HG03045 (cell line): Measurements from ENCODE around the gene RALGDS.
"Not testable (repeated sequence)": the region's sequence is repeated elsewhere in the genome, so short reads cannot be mapped to it uniquely, and the experiment has no call there.

Experiments
- ATAC-seq: cut with Tn5 transposase; IDR thresholded peaks from one replicate; pipeline ENCODE4 v1.9.1; 2021; ENCODE audit warnings: mild to moderate bottlenecking, moderate library complexity; ENCODE audit not compliant: unreplicated experiment

The RALGDS gene

GRCh38 chr9:133094351-133094750 lies 26.7 kb downstream of the RALGDS start:
- ATAC-seq: not testable (repeated sequence)

GRCh38 chr9:133090752-133091385 lies 30.2 kb downstream of the RALGDS start:
- no peak for ATAC-seq

GRCh38 chr9:133090187-133090586 lies 30.9 kb downstream of the RALGDS start:
- ATAC-seq: no peak

- ATAC-seq: no peak
Measured at GRCh38 chr9:133089271-133089671, 31.8 kb downstream of the RALGDS start.

GRCh38 chr9:133088756-133089155 lies 32.3 kb downstream of the RALGDS start:
- ATAC-seq: no peak

GRCh38 chr9:133088146-133088750 lies 32.8 kb downstream of the RALGDS start:
- no peak for ATAC-seq

- ATAC-seq: no peak
Measured at GRCh38 chr9:133087429-133088145, 33.5 kb downstream of the RALGDS start.

GRCh38 chr9:133086894-133087293 lies 34.1 kb downstream of the RALGDS start:
- no peak for ATAC-seq

GRCh38 chr9:133086212-133086860 lies 34.7 kb downstream of the RALGDS start:
- ATAC-seq: not testable (repeated sequence)

GRCh38 chr9:133083688-133084087 lies 37.4 kb downstream of the RALGDS start:
- ATAC-seq: not testable (repeated sequence)

- not testable (repeated sequence) for ATAC-seq
Measured at GRCh38 chr9:133081957-133082644, 38.9 kb downstream of the RALGDS start.

- not testable (repeated sequence) for ATAC-seq
Measured at GRCh38 chr9:133080786-133081779, 40.0 kb downstream of the RALGDS start.

- no peak for ATAC-seq
Measured at GRCh38 chr9:133080161-133080560, 40.9 kb downstream of the RALGDS start.

GRCh38 chr9:133078486-133078885 lies 42.6 kb downstream of the RALGDS start:
- no peak for ATAC-seq

- ATAC-seq: no peak
Measured at GRCh38 chr9:133076691-133077090, 44.3 kb downstream of the RALGDS start.

GRCh38 chr9:133075925-133076630 lies 45.0 kb downstream of the RALGDS start:
- ATAC-seq: no peak

GRCh38 chr9:133074111-133074651 lies 46.9 kb downstream of the RALGDS start:
- ATAC-seq: no peak

GRCh38 chr9:133073086-133074014 lies 47.7 kb downstream of the RALGDS start:
- no peak for ATAC-seq
